ENCODE measurements around the gene MAD1L1.

Gene MAD1L1

GRCh38 chr7:2040893-2041270 lies 191.9 kb downstream of the MAD1L1 start:
- Histone ChIP-seq H2AFZ (ENCODE audit: low read depth) (no peak overlapping the region), H3K79me2 (ENCODE audit: insufficient read depth, low read depth) (no peaks in the 10 kb centered on the region), H3K4me2 (no peak overlapping the region), H3K27ac (no peak overlapping the region), H3K27me3 (ENCODE audit: insufficient read depth, low read depth) (no peaks in the 10 kb centered on the region), H4K20me1 (ENCODE audit: insufficient read depth) (no peaks in the 10 kb centered on the region), H3K9ac (no peak overlapping the region), H3K36me3 (ENCODE audit: insufficient read depth) (no peaks in the 10 kb centered on the region), H3K4me1 (ENCODE audit: low read depth, poor library complexity, severe bottlenecking) (no peaks in the 10 kb centered on the region), H3K4me3 (IDR thresholded peaks at IDR 0.05; ENCODE audit: insufficient read depth, low read depth, low read length) (no peak overlapping the region)
- TF ChIP-seq CTCF (conservative IDR thresholded peaks at IDR 0.05; ENCODE audit: low read depth, low read length) = no peak

GRCh38 chr7:2040201-2040892 lies 192.4 kb downstream of the MAD1L1 start:
- Histone ChIP-seq H3K4me2 (no peak overlapping the region), H3K4me1 (ENCODE audit: low read depth, poor library complexity, severe bottlenecking) (no peaks in the 10 kb centered on the region), H2AFZ (ENCODE audit: low read depth) (no peak overlapping the region), H3K4me3 (IDR thresholded peaks at IDR 0.05; ENCODE audit: insufficient read depth, low read depth, low read length) (no peak overlapping the region), H3K27ac (no peak overlapping the region), H4K20me1 (ENCODE audit: insufficient read depth) (no peaks in the 10 kb centered on the region), H3K27me3 (ENCODE audit: insufficient read depth, low read depth) (no peaks in the 10 kb centered on the region), H3K36me3 (ENCODE audit: insufficient read depth) (no peaks in the 10 kb centered on the region), H3K9ac (no peak overlapping the region), H3K79me2 (ENCODE audit: insufficient read depth, low read depth) (no peaks in the 10 kb centered on the region)
- no peak for TF ChIP-seq CTCF (conservative IDR thresholded peaks at IDR 0.05; ENCODE audit: low read depth, low read length)

- Histone ChIP-seq H3K9ac (no peak overlapping the region), H3K4me2 (no peak overlapping the region), H2AFZ (ENCODE audit: low read depth) (no peak overlapping the region), H3K36me3 (ENCODE audit: insufficient read depth) (no peaks in the 10 kb centered on the region), H3K4me3 (IDR thresholded peaks at IDR 0.05; ENCODE audit: insufficient read depth, low read depth, low read length) (no peak overlapping the region), H3K27ac (no peak overlapping the region), H3K79me2 (ENCODE audit: insufficient read depth, low read depth) (no peaks in the 10 kb centered on the region), H4K20me1 (ENCODE audit: insufficient read depth) (no peaks in the 10 kb centered on the region), H3K27me3 (ENCODE audit: insufficient read depth, low read depth) (no peaks in the 10 kb centered on the region), H3K4me1 (ENCODE audit: low read depth, poor library complexity, severe bottlenecking) (no peaks in the 10 kb centered on the region)
- TF ChIP-seq CTCF (conservative IDR thresholded peaks at IDR 0.05; ENCODE audit: low read depth, low read length) = no peak
These were observed 193.6 kb downstream of the MAD1L1 start for GRCh38 chr7:2038931-2039728.

- H3K4me3 ChIP-seq (IDR thresholded peaks at IDR 0.05; ENCODE audit: insufficient read depth, low read depth, low read length) = no peak overlapping the region
- H3K27ac ChIP-seq = no peak overlapping the region
- H3K4me1 ChIP-seq (ENCODE audit: low read depth, poor library complexity, severe bottlenecking) = no peaks in the 10 kb centered on the region
- H3K27me3 ChIP-seq (ENCODE audit: insufficient read depth, low read depth) = no peaks in the 10 kb centered on the region
- TF ChIP-seq CTCF (conservative IDR thresholded peaks at IDR 0.05; ENCODE audit: low read depth, low read length) = no peak
- no peak overlapping the region for H2AFZ ChIP-seq (ENCODE audit: low read depth)
- no peak overlapping the region for H3K4me2 ChIP-seq
- no peaks in the 10 kb centered on the region for H4K20me1 ChIP-seq (ENCODE audit: insufficient read depth)
- H3K9ac ChIP-seq = no peak overlapping the region
- H3K36me3 ChIP-seq (ENCODE audit: insufficient read depth) = no peaks in the 10 kb centered on the region
- H3K79me2 ChIP-seq (ENCODE audit: insufficient read depth, low read depth) = no peaks in the 10 kb centered on the region
These were observed 194.8 kb downstream of the MAD1L1 start for GRCh38 chr7:2037808-2038522.
